Epithelial cell of esophagus (primary cell): ENCODE data around the gene MAP1B.

Experiments used
- DNase-seq: peaks from one replicate; pipeline ENCODE4 v3.0.0; 2010; ENCODE audit warnings: low read depth
- H3K4me3 ChIP-seq: 2 replicates; pipeline ENCODE4 v1.5.1; 2011; ENCODE audit warnings: mild to moderate bottlenecking, low read length, control low read depth
- TF ChIP-seq, protein P1 (sequence below): IDR thresholded peaks from 2 replicates; pipeline ENCODE4 v1.5.1; 2011; ENCODE audit warnings: low read depth, mild to moderate bottlenecking, low read length, control low read depth, inconsistent platforms; ENCODE audit not compliant: insufficient read depth; ENCODE audit errors: missing control alignments

Gene MAP1B

DNA sequence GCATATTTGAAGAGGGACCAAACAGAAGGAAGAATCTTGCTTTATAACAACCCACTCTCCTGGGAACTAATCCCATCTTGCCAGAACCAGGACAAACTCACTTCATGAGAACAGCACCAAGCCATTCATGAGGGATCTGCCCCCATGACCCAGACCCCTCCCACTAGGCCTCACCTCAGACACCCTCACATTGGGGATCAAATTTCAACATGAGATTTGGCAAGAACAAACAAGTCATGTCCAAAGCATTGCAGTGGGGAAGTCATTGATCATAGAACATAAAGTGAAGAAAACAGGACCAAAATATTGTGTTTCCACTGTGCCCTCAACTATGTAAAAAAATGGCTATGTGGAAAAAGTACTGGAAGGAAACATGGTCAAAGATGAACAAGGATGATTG, 43.9 kb downstream of the MAP1B start:
- no peak overlapping the region for H3K4me3 ChIP-seq
- peak; percentile 35 for DNase-seq
- TF ChIP-seq, protein P1, sequence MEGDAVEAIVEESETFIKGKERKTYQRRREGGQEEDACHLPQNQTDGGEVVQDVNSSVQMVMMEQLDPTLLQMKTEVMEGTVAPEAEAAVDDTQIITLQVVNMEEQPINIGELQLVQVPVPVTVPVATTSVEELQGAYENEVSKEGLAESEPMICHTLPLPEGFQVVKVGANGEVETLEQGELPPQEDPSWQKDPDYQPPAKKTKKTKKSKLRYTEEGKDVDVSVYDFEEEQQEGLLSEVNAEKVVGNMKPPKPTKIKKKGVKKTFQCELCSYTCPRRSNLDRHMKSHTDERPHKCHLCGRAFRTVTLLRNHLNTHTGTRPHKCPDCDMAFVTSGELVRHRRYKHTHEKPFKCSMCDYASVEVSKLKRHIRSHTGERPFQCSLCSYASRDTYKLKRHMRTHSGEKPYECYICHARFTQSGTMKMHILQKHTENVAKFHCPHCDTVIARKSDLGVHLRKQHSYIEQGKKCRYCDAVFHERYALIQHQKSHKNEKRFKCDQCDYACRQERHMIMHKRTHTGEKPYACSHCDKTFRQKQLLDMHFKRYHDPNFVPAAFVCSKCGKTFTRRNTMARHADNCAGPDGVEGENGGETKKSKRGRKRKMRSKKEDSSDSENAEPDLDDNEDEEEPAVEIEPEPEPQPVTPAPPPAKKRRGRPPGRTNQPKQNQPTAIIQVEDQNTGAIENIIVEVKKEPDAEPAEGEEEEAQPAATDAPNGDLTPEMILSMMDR, result no peak

DNA sequence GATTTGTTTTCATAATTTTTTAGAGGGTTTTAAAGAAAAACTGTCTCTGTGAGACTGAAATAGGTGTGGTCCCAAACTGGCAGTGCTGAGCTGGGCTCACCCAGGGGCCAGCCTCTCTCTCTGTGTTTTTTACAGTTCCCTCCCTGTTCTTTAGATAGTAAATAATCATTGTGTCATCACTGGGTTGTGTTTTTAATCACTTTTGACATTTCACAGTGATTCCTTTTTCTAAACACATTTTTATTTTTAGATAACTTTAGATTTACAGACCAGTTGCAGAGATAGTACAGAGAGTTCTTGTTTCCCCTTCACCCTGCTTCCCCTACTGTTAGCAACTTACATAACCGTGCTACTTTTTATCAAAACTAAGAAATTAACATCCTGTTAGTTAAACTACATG, 44.4 kb downstream of the MAP1B start:
- no peak for DNase-seq
- TF ChIP-seq, protein P1, result no peak
- no peak overlapping the region for H3K4me3 ChIP-seq

DNA sequence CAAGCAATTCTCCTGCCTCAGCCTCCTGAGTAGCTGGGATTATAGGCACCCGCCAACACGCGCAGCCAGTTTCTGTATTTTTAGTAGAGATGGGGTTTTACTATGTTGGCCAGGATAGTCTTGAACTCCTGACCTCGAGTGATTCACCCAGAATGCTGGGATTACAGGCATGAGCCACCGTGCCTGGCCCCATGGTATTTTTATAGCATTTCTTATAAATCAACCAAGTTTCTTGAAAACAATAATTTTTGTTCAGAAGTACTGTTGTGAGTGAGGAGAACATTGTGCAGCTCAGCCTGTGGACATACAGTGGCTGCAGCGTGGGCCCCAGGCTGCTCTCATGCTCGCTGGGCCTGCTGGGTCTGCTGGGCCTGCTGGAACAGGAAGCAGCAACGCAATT, 45.3 kb downstream of the MAP1B start:
- DNase-seq, result no peak
- TF ChIP-seq, protein P1, result no peak
- H3K4me3 ChIP-seq, result no peak overlapping the region

DNA sequence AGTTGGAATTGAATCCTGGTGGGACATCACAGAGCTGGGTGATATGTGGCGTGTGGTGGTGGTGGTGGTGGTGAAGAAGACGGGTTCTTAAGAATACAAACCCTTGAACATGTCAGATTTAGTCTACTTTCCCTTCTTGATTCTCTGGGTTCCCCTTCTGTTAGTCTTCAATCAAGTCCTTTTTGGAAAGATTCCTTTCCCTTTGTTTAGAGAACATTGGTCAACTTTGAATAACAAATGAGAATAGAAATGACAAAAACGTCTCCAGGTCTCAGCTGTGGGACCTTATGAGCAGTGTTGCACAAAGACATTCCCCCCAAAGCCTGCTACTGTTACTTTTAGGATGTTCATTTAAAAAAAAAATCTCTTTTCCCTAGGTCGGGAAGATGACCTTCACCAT, 46.3 kb downstream of the MAP1B start:
- TF ChIP-seq, protein P1, result no peak
- no peak overlapping the region for H3K4me3 ChIP-seq
- no peak for DNase-seq

DNA sequence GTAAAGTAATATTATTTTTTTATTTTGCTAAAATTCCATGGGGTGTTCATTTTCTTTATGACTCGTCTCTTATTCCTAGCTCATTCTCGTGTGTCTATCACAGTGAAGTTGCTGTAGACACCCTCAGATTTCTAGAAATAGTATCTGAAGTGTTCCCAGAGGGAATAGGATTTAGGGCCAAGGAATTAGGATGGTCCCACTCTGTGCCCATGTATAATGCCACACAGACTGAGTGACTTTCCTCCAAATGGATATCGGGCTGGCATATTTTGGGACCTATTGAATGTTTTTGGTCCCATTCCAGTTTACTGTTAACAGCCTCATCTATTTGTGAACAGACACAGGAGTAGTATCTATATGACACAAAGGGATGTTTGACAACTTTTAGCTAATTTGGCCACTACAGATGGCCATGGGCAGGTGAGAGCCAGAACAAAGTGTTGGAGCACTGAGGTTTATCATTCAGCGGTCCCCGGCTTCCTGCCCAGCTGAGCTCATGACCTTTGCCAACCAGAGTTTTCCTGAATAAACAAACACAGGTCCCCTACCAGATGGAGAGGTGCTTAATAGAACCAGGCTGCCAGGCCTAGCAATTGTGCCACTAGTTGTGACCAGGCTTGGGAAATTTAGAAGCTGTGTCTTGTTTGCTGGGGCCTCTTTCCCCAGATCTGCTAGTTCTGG, 46.9 kb downstream of the MAP1B start:
- TF ChIP-seq, protein P1, result no peak
- no peak for DNase-seq
- H3K4me3 ChIP-seq, result no peak overlapping the region

DNA sequence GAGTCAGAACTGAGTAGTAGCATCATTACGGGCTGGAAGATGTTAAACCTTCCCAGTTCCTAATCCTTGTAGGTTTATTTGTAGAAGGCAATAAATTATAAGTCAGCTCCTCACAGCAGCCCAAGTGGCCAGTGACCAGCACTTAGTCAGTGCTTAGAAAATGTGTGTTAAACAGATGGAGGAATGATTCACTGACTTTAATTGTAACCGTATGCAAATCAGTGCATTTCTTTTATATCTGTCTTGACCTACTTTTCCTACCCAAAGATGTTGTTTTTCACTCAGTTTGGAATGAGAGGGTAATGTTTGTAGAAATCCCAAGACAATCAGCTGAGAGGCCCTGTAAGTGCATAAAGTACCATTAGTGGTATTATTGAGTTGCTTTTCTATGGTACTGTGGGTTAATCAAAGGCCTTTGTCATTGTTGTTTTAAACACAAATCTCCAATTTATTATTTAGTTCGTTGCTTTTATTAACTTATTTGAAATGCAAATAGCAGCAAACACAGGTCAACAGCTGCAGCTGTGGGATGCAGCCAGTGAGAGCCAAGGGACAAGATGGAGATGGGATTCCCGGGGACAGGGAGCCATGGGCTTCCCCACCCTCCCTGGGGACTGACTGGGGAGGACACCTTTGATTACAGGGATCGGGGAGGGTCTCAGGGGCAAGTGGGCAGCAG, 49.8 kb downstream of the MAP1B start:
- TF ChIP-seq, protein P1, result no peak
- DNase-seq, result peak; percentile 40
- no peak overlapping the region for H3K4me3 ChIP-seq

DNA sequence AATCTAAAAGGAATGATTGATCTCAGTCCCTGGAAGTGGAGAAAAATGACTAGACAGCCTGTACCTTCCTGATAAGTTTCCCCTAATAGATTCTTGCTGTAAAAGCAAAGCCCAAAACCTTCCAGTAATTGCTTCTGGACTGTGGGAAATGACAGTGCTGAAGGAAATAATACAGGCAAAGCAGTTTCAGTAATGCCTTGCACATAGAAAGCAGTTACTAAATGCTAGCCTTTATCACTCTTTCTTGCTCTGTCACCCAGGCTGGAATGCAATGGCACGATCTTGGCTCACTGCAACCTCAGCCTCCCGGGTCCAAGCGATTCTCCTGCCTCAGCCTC, 50.3 kb downstream of the MAP1B start:
- no peak overlapping the region for H3K4me3 ChIP-seq
- TF ChIP-seq, protein P1, result no peak
- DNase-seq, result no peak
